GM12878 (cell line): ENCODE results near the gene CFDP1. TPM values are rescaled to one million over a fixed set of nuclear protein-coding genes. Genes with fewer than 3 reads are reported as not detected.

Source experiments
- ATAC-seq: fragments of 200-7000 bp; cut with Tn5 transposase; 3 replicates; pipeline ENCODE4 v1.9.1; 2020; ENCODE audit warnings: mild to moderate bottlenecking, moderate library complexity
- BruUV-seq: library from RNA; stranded (reverse); fragments of 400-500 nt; replicated peaks from 2 replicates; lab custom pipeline; 2021; lab: Mats Ljungman, UMichigan
- CTCF ChIA-PET: fragments of 300-600 bp; sonication (Branson Sonifier 250); formaldehyde crosslinking; extraction: SDS; loops from one replicate; lab custom pipeline; 2021; ENCODE audit warnings: inconsistent platforms; lab: Yijun Ruan, JAX
- POLR2A ChIA-PET: fragments of 350-600 bp; formaldehyde crosslinking; extraction: SDS; loops from one replicate; lab custom pipeline; 2021; ENCODE audit warnings: inconsistent platforms; lab: Charles Lee
- RAD21 ChIA-PET: fragments of 300-600 bp; sonication (Branson Sonifier 250); formaldehyde crosslinking; loops from one replicate; lab custom pipeline; 2023; ENCODE audit warnings: antibody characterized with exemption; ENCODE audit not compliant: unreplicated experiment; lab: Charles Lee
- SMC1A ChIA-PET: fragments of 300-600 bp; sonication (Branson Sonifier 250); formaldehyde crosslinking; loops from one replicate; lab custom pipeline; 2023; ENCODE audit not compliant: unreplicated experiment, uncharacterized antibody; lab: Charles Lee
- DNase-seq: peaks from one replicate; pipeline ENCODE4 v3.0.0-alpha.2; 2011; ENCODE audit warnings: low read depth, low spot score
- FAIRE-seq: peaks from 3 replicates; lab custom pipeline; 2011; peaks lifted over from hg19 to GRCh38; lab: Jason Lieb, UNC
- H2AFZ ChIP-seq: 2 replicates; pipeline ENCODE4 v1.6.0; 2011; ENCODE audit warnings: low read depth, low read length, control low read depth; ENCODE audit not compliant: control insufficient read depth
- H3K27ac ChIP-seq: 2 replicates; pipeline ENCODE4 v1.5.1; 2011; ENCODE audit warnings: control low read depth; ENCODE audit not compliant: control insufficient read depth, insufficient read depth
- H3K27me3 ChIP-seq, 2 experiments: replicated peaks in 1 of 2; 2 replicates each; pipeline versions ENCODE4 v1.6.0 to v1.6.1; 2011; ENCODE audit warnings: low read length in 1 of 2; ENCODE audit not compliant: control insufficient read depth in 2 of 2, insufficient read depth in 2 of 2
- H3K36me3 ChIP-seq, 2 experiments: 2 replicates each; pipeline ENCODE4 v1.5.1; 2011; ENCODE audit warnings: low read length in 1 of 2; ENCODE audit not compliant: control insufficient read depth in 2 of 2, insufficient read depth in 2 of 2
- H3K4me1 ChIP-seq: 2 replicates; pipeline ENCODE4 v1.6.1; 2011; ENCODE audit warnings: mild to moderate bottlenecking, low read length, moderate library complexity, mixed read lengths; ENCODE audit not compliant: control insufficient read depth, insufficient read depth
- H3K4me2 ChIP-seq: 2 replicates; pipeline ENCODE4 v1.6.0; 2011; ENCODE audit warnings: control low read depth; ENCODE audit not compliant: control insufficient read depth, insufficient read depth
- H3K4me3 ChIP-seq: fragments of 200-600 bp; sonication (generic); 2 replicates; pipeline ENCODE4 v1.5.1; 2016
- H3K79me2 ChIP-seq: 2 replicates; pipeline ENCODE4 v1.6.0; 2011; ENCODE audit warnings: low read length; ENCODE audit not compliant: control insufficient read depth, insufficient read depth
- H3K9ac ChIP-seq: 2 replicates; pipeline ENCODE4 v1.8.0; 2011; ENCODE audit warnings: low read length, control low read depth, mixed read lengths; ENCODE audit not compliant: control insufficient read depth, insufficient read depth
- H3K9me3 ChIP-seq: replicated peaks from 3 replicates; pipeline ENCODE4 v1.5.1; 2011; ENCODE audit warnings: mild to moderate bottlenecking, low read length; ENCODE audit not compliant: control insufficient read depth, insufficient read depth
- H4K20me1 ChIP-seq: 2 replicates; pipeline ENCODE4 v1.6.0; 2011; ENCODE audit not compliant: control insufficient read depth, insufficient read depth
- CBFB ChIP-seq: IDR thresholded peaks from 2 replicates; pipeline ENCODE4 v1.6.1; 2016; ENCODE audit warnings: antibody characterized with exemption, low read depth
- CREM ChIP-seq: IDR thresholded peaks from 2 replicates; pipeline ENCODE4 v1.6.1; 2014; ENCODE audit warnings: antibody characterized with exemption, low read depth
- EP300 ChIP-seq, 2 experiments: fragments of 150-350 bp in 1 of 2; IDR thresholded peaks; 2 replicates each; pipeline ENCODE4 v1.6.1; 2011 to 2012; ENCODE audit warnings: low read depth in 2 of 2, low read length in 2 of 2, borderline replicate concordance in 1 of 2, improper control_type of control experiment in 1 of 2, inconsistent platforms in 1 of 2; ENCODE audit not compliant: control insufficient read depth in 1 of 2
- JUND ChIP-seq: IDR thresholded peaks from 2 replicates; pipeline ENCODE4 v1.6.1; 2012; ENCODE audit warnings: low read depth, mild to moderate bottlenecking, low read length, improper control_type of control experiment, moderate library complexity
- PML ChIP-seq: IDR thresholded peaks from 2 replicates; pipeline ENCODE4 v1.6.1; 2012; ENCODE audit warnings: low read length, inconsistent platforms
- SMAD5 ChIP-seq: IDR thresholded peaks from 2 replicates; pipeline ENCODE4 v1.6.1; 2016; ENCODE audit warnings: antibody characterized with exemption, low read depth
- SRF ChIP-seq, 2 experiments: IDR thresholded peaks; 2 replicates each; pipeline ENCODE4 v1.6.1; 2011; ENCODE audit warnings: low read depth in 2 of 2, low read length in 2 of 2, mild to moderate bottlenecking in 1 of 2, moderate library complexity in 1 of 2
- TCF12 ChIP-seq: IDR thresholded peaks from 2 replicates; pipeline ENCODE4 v1.6.1; 2011; ENCODE audit warnings: low read depth, mild to moderate bottlenecking, low read length
- TCF3 ChIP-seq: IDR thresholded peaks from 2 replicates; pipeline ENCODE4 v1.6.1; 2012; ENCODE audit warnings: low read depth, mild to moderate bottlenecking, low read length, borderline replicate concordance; ENCODE audit not compliant: insufficient read depth
- WGBS: methylation state at CpG from one replicate; pipeline ENCODE4 v1.1.6; 2016; ENCODE audit warnings: low lambda C conversion rate; ENCODE audit not compliant: insufficient replicate concordance, insufficient coverage; ENCODE audit errors: missing lambda C conversion rate; 5-methylcytosine and 5-hydroxymethylcytosine counted together
- in situ Hi-C: fragments of 300-500 bp; cut with MboI; formaldehyde crosslinking; loops from 9 replicates; pipeline ENCODE4 v1.14.3; 2018; ENCODE audit warnings: mixed read lengths
- intact Hi-C: fragments of 100-400 bp; cut with micrococcal nuclease; formaldehyde crosslinking; loops from one replicate; pipeline ENCODE4 v1.14.2; 2022; ENCODE audit not compliant: unreplicated experiment
- polyA plus RNA-seq, 11 experiments: library from polyadenylated mRNA; depleted of rRNA in 4 of 11; unstranded in 6 of 11; stranded (reverse) in 5 of 11; fragments of >200 nt; fragmentation: Nextera tagmentation in 4 of 11; fragmentation: Illumina TruSeq in 1 of 11; extraction: Ambion mirVana in 4 of 11; extraction: Trizol in 1 of 11; gene quantifications; 1 replicate in 1 of 11; 2 replicates in 10 of 11; pipeline versions ENCODE4 v1.2.1 to v1.2.3, GENCODE V29; 2011 to 2016; ENCODE audit warnings: inconsistent platforms in 2 of 11, missing spikeins in 2 of 11, low read depth in 1 of 11
- total RNA-seq, 4 experiments: library from RNA; depleted of rRNA in 3 of 4; stranded (reverse); fragments of >200 nt in 3 of 4; fragmentation: Illumina TruSeq in 1 of 4; extraction: Trizol in 1 of 4; gene quantifications; 2 replicates each; pipeline versions ENCODE4 v1.2.1 to v1.2.3, GENCODE V29; 2013 to 2021
- TF ChIP-seq, protein P1 (sequence below): fragments of 450-650 bp; IDR thresholded peaks from 2 replicates; pipeline ENCODE4 v1.6.1; 2018; ENCODE audit warnings: borderline replicate concordance, mild to moderate bottlenecking; ENCODE audit not compliant: partially characterized antibody
- TF ChIP-seq, protein P2 (sequence below): fragments of 450-650 bp; formaldehyde crosslinking; IDR thresholded peaks from 2 replicates; pipeline ENCODE4 v1.5.0; 2022; ENCODE audit warnings: mild to moderate bottlenecking, missing genetic modification characterization

CFDP1 gene
- total and polyA plus RNA-seq, 10 of the 15 experiments (the other 5 are each of a cell fraction or from before 2014, with no cell fraction given), result 22.3 to 64.8 (median 36.7) TPM

DNA sequence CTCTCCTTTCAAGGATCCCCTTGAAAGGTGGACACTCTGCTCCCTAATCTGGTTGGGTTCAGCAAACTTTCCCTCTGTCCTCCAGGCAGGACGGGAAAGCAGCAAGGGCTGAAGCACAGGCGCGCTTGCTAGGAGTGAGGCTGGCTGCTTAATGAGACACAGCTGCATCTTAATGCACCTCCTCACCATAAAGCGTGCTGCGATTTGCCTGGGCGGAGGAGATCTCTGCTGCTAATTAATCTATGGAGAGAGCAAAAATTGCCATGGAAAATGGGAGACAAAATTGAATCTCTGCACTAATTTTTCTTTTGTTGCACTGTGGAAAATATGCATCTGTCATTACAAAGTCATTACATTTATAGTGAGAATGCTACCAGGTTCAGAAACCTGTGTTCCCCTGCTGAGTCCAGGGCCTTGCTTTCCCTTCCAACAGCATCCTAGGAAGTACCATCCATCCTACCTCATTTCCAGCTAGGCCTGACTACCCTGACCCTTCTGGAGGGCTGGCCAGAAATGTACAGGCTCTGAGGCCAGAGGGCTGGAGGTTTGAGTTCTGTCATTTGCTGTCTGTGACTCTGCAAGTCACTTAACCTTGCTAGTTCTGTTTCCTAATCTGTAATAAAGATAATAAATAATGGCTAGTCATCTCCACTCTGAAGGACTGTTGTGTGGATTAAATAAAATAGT is 138.4 kb downstream of the CFDP1 start:
- DNase-seq, result no peak
- ChIA-PET RAD21 (no interaction called here), POLR2A (no interaction called here), SMC1A (interaction anchor here (0.8 to 1.6 kb wide), 2 partner anchors 84 to 432 kb away, joined by 3 to 5 read pairs; no protein-coding TSS in a partner anchor), CTCF (interaction anchor here (1.3 kb wide), 1 partner anchor 95 kb away, joined by 4 read pairs; no protein-coding TSS in a partner anchor)
- TF ChIP-seq TCF3, result no peak
- TF ChIP-seq CREM, result no peak
- no peak for TF ChIP-seq TCF12
- TF ChIP-seq SMAD5, result no peak
- no peak for TF ChIP-seq EP300 (IDR thresholded peaks at IDR 0.05; ENCODE audit: borderline replicate concordance in 1 of 2, control insufficient read depth in 1 of 2, low read depth in 2 of 2, low read length in 2 of 2)
- no peak for TF ChIP-seq PML
- intact Hi-C loops (no loop called here), in situ Hi-C loops (no loop called here)
- H3K36me3 ChIP-seq, result no peaks in the 10 kb centered on the region; a peak in 1 of 4 replicates
- H4K20me1 ChIP-seq, result no peaks in the 10 kb centered on the region
- H3K9ac ChIP-seq, result no peak overlapping the region
- no peak for ATAC-seq
- no peaks in the 10 kb centered on the region for H3K4me1 ChIP-seq
- WGBS, result 89% methylated on average over 6 of the region's 6 CpGs
- no peak overlapping the region for H3K27ac ChIP-seq
- no peak overlapping the region for H3K4me2 ChIP-seq
- no peak for FAIRE-seq
- no peak overlapping the region for H2AFZ ChIP-seq
- no peaks in the 10 kb centered on the region for H3K27me3 ChIP-seq
- H3K9me3 ChIP-seq, result no peaks in the 10 kb centered on the region
- no peaks in the 10 kb centered on the region for H3K79me2 ChIP-seq
- no TSS peak for BruUV-seq
- H3K4me3 ChIP-seq, result no peak overlapping the region

DNA sequence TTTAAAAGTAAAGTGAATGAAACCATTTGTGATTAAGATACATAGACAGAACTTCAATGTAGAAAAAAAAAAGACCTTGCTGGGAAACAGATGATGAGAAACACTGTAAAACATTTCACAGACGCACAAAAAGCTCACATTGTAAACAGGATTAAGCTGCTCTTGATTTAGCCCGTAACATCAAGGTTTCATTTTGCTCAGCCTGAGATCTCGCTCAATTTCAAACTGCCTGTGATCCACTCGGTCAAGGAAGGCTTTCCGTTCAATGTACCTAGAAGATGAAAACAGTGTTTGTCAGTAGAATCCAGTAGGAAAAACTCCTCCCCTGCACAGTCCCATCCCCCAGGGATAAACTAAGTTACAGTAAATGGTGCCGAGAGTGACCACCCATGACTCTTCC is 139.5 kb downstream of the CFDP1 start:
- FAIRE-seq, result no peak
- CTCF ChIA-PET, result interaction anchor here (0.5 to 1.3 kb wide), 3 partner anchors 94 to 118 kb away, joined by 3 to 4 read pairs (median 3); no protein-coding TSS in a partner anchor
- POLR2A ChIA-PET, result no interaction called here
- TF ChIP-seq, protein P1, sequence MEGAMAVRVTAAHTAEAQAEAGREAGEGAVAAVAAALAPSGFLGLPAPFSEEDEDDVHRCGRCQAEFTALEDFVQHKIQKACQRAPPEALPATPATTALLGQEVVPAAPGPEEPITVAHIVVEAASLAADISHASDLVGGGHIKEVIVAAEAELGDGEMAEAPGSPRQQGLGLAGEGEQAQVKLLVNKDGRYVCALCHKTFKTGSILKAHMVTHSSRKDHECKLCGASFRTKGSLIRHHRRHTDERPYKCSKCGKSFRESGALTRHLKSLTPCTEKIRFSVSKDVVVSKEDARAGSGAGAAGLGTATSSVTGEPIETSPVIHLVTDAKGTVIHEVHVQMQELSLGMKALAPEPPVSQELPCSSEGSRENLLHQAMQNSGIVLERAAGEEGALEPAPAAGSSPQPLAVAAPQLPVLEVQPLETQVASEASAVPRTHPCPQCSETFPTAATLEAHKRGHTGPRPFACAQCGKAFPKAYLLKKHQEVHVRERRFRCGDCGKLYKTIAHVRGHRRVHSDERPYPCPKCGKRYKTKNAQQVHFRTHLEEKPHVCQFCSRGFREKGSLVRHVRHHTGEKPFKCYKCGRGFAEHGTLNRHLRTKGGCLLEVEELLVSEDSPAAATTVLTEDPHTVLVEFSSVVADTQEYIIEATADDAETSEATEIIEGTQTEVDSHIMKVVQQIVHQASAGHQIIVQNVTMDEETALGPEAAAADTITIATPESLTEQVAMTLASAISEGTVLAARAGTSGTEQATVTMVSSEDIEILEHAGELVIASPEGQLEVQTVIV, result no peak
- TF ChIP-seq CBFB (no peak), SRF (IDR thresholded peaks at IDR 0.05; ENCODE audit: low read depth in 2 of 2, low read length in 2 of 2) (no peak), JUND (no peak)
- TF ChIP-seq, protein P2, sequence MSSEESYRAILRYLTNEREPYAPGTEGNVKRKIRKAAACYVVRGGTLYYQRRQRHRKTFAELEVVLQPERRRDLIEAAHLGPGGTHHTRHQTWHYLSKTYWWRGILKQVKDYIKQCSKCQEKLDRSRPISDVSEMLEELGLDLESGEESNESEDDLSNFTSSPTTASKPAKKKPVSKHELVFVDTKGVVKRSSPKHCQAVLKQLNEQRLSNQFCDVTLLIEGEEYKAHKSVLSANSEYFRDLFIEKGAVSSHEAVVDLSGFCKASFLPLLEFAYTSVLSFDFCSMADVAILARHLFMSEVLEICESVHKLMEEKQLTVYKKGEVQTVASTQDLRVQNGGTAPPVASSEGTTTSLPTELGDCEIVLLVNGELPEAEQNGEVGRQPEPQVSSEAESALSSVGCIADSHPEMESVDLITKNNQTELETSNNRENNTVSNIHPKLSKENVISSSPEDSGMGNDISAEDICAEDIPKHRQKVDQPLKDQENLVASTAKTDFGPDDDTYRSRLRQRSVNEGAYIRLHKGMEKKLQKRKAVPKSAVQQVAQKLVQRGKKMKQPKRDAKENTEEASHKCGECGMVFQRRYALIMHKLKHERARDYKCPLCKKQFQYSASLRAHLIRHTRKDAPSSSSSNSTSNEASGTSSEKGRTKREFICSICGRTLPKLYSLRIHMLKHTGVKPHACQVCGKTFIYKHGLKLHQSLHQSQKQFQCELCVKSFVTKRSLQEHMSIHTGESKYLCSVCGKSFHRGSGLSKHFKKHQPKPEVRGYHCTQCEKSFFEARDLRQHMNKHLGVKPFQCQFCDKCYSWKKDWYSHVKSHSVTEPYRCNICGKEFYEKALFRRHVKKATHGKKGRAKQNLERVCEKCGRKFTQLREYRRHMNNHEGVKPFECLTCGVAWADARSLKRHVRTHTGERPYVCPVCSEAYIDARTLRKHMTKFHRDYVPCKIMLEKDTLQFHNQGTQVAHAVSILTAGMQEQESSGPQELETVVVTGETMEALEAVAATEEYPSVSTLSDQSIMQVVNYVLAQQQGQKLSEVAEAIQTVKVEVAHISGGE, result no peak

More for the DNA sequence above, 139.5 kb downstream of the CFDP1 start:
- H3K9ac ChIP-seq, result no peak overlapping the region
- 99% methylated on average over 6 of the region's 6 CpGs for WGBS
- intact Hi-C loops, result no loop called here
- SMC1A ChIA-PET, result interaction anchor here (1.0 to 1.6 kb wide), 2 partner anchors 12 to 85 kb away, joined by 3 to 5 read pairs; no protein-coding TSS in a partner anchor
- RAD21 ChIA-PET, result no interaction called here
- H3K4me1 ChIP-seq, result peaks cover 2% of the 10 kb centered on the region; the same call in 1 of the 2 replicates
- ATAC-seq (no peak), DNase-seq (no peak)
- BruUV-seq, result no TSS peak
- H3K9me3 ChIP-seq, result no peaks in the 10 kb centered on the region
- H3K27me3 ChIP-seq, result no peaks in the 10 kb centered on the region
- no peak overlapping the region for H3K4me2 ChIP-seq
- no peaks in the 10 kb centered on the region; a peak in 1 of 4 replicates for H3K36me3 ChIP-seq
- H3K79me2 ChIP-seq, result no peaks in the 10 kb centered on the region
- in situ Hi-C loops, result no loop called here
- no peak overlapping the region for H3K27ac ChIP-seq
- no peaks in the 10 kb centered on the region for H4K20me1 ChIP-seq
- H2AFZ ChIP-seq, result no peak overlapping the region
- H3K4me3 ChIP-seq, result no peak overlapping the region
